IMR-90 (cell line): ENCODE data around the gene NEUROG1. TPM values are rescaled to one million over a fixed set of nuclear protein-coding genes. Genes with fewer than 3 reads are reported as not detected.
A peak's percentile ranks its signal among the peaks of the same experiment; 100 is the strongest.

Source experiments
- ATAC-seq: fragments of 200-7000 bp; cut with Tn5 transposase; 2 replicates; pipeline ENCODE4 v1.9.1; 2020; ENCODE audit warnings: low read depth, mild to moderate bottlenecking, moderate library complexity
- BruUV-seq: library from RNA; stranded (reverse); fragments of 400-500 nt; replicated peaks from 2 replicates; lab custom pipeline; 2021; lab: Mats Ljungman, UMichigan
- CTCF ChIA-PET: fragments of 300-600 bp; formaldehyde crosslinking; extraction: SDS; loops from one replicate; lab custom pipeline; 2021; ENCODE audit warnings: antibody characterized with exemption; lab: Yijun Ruan, JAX
- POLR2A ChIA-PET: fragments of 300-600 bp; sonication (Branson Sonifier 250); formaldehyde crosslinking; loops from one replicate; lab custom pipeline; 2022; ENCODE audit warnings: antibody characterized with exemption; ENCODE audit not compliant: unreplicated experiment; lab: Charles Lee
- DNase-seq: peaks from one replicate; pipeline ENCODE4 v3.0.0; 2013
- H2AFZ ChIP-seq: replicated peaks from 2 replicates; pipeline ENCODE3; 2013; ENCODE audit warnings: low read length, mild to moderate bottlenecking; ENCODE audit not compliant: poor library complexity
- H2AK5ac ChIP-seq: 2 replicates; pipeline ENCODE4 v1.6.1; 2013; ENCODE audit warnings: low read depth, low read length, inconsistent platforms
- H2AK9ac ChIP-seq: replicated peaks from 2 replicates; pipeline ENCODE3; 2013; ENCODE audit warnings: mild to moderate bottlenecking, low read depth, low read length, moderate library complexity; ENCODE audit not compliant: poor library complexity
- H2BK120ac ChIP-seq: 2 replicates; pipeline ENCODE4 v1.6.1; 2013; ENCODE audit warnings: low read depth, low read length, inconsistent platforms
- H2BK15ac ChIP-seq: 3 replicates; pipeline ENCODE4 v1.6.1; 2013; ENCODE audit warnings: low read depth, low read length, inconsistent platforms
- H2BK20ac ChIP-seq: 2 replicates; pipeline ENCODE4 v1.6.1; 2013; ENCODE audit warnings: low read depth, mild to moderate bottlenecking, inconsistent platforms, low read length, moderate library complexity
- H2BK5ac ChIP-seq: 2 replicates; pipeline ENCODE4 v1.6.1; 2013; ENCODE audit warnings: mild to moderate bottlenecking, low read depth, low read length, inconsistent platforms; ENCODE audit not compliant: poor library complexity, severe bottlenecking
- H3K14ac ChIP-seq: replicated peaks from 2 replicates; pipeline ENCODE4 v1.6.1; 2013; ENCODE audit warnings: low read depth, low read length, inconsistent platforms
- H3K18ac ChIP-seq: 2 replicates; pipeline ENCODE4 v1.6.1; 2013; ENCODE audit warnings: low read depth, low read length, control low read depth
- H3K23ac ChIP-seq: 2 replicates; pipeline ENCODE4 v1.6.1; 2013; ENCODE audit warnings: low read depth, low read length, inconsistent platforms
- H3K27ac ChIP-seq: 2 replicates; pipeline ENCODE4 v1.5.1; 2013; ENCODE audit warnings: mild to moderate bottlenecking, control low read depth, low read length; ENCODE audit not compliant: insufficient read depth
- H3K27me3 ChIP-seq: 2 replicates; pipeline ENCODE4 v1.6.1; 2013; ENCODE audit warnings: low read length; ENCODE audit not compliant: control insufficient read depth, insufficient read depth
- H3K36me3 ChIP-seq: 2 replicates; pipeline ENCODE4 v1.6.1; 2013; ENCODE audit warnings: low read length, mixed read lengths; ENCODE audit not compliant: control insufficient read depth, insufficient read depth
- H3K4ac ChIP-seq: 2 replicates; pipeline ENCODE4 v1.6.1; 2013; ENCODE audit warnings: low read depth, low read length, inconsistent platforms
- H3K4me1 ChIP-seq: 2 replicates; pipeline ENCODE4 v1.6.1; 2013; ENCODE audit warnings: low read length, mixed read lengths; ENCODE audit not compliant: control insufficient read depth, insufficient read depth
- H3K4me2 ChIP-seq: 2 replicates; pipeline ENCODE4 v1.6.1; 2013; ENCODE audit warnings: low read depth, mild to moderate bottlenecking, control low read depth, low read length, moderate library complexity
- H3K4me3 ChIP-seq: 2 replicates; pipeline ENCODE4 v1.5.1; 2013; ENCODE audit warnings: low read depth, mild to moderate bottlenecking, control low read depth, low read length, moderate library complexity; ENCODE audit not compliant: insufficient read depth
- H3K56ac ChIP-seq: 2 replicates; pipeline ENCODE4 v1.6.1; 2013; ENCODE audit warnings: low read length, inconsistent platforms; ENCODE audit not compliant: insufficient read depth; ENCODE audit errors: extremely low read depth
- H3K79me1 ChIP-seq, 2 experiments: 2 replicates each; pipeline ENCODE4 v1.6.1; 2013; ENCODE audit warnings: low read length in 2 of 2, inconsistent platforms in 1 of 2, low read depth in 1 of 2
- H3K9ac ChIP-seq: 2 replicates; pipeline ENCODE4 v1.6.1; 2013; ENCODE audit warnings: low read depth, low read length, control low read depth
- H3K9me1 ChIP-seq: 2 replicates; pipeline ENCODE4 v1.6.1; 2013; ENCODE audit warnings: low read length, inconsistent platforms; ENCODE audit not compliant: insufficient read depth
- H3K9me3 ChIP-seq: 2 replicates; pipeline ENCODE4 v1.6.1; 2013; ENCODE audit warnings: low read length; ENCODE audit not compliant: control insufficient read depth, insufficient read depth
- H4K20me1 ChIP-seq: 2 replicates; pipeline ENCODE4 v1.6.1; 2013; ENCODE audit warnings: low read length, inconsistent platforms; ENCODE audit not compliant: insufficient read depth
- H4K5ac ChIP-seq: 2 replicates; pipeline ENCODE4 v1.6.1; 2013; ENCODE audit warnings: mild to moderate bottlenecking, low read depth, low read length, control low read depth
- H4K8ac ChIP-seq, 2 experiments: 2 replicates each; pipeline ENCODE4 v1.6.1; 2013; ENCODE audit warnings: low read depth in 2 of 2, low read length in 2 of 2, control low read depth in 1 of 2, inconsistent platforms in 1 of 2
- H4K91ac ChIP-seq: 2 replicates; pipeline ENCODE4 v1.6.1; 2013; ENCODE audit warnings: low read depth, low read length, inconsistent platforms; ENCODE audit not compliant: insufficient read depth
- BHLHE40 ChIP-seq: fragments of 150-350 bp; IDR thresholded peaks from 2 replicates; pipeline ENCODE4 v1.6.1; 2016; ENCODE audit warnings: mild to moderate bottlenecking, low read depth, low read length
- CEBPB ChIP-seq: IDR thresholded peaks from 2 replicates; pipeline ENCODE4 v1.6.1; 2012; ENCODE audit warnings: low read depth, low read length, improper control_type of control experiment
- CHD1 ChIP-seq: IDR thresholded peaks from 2 replicates; pipeline ENCODE4 v1.6.1; 2012; ENCODE audit warnings: low read depth, low read length, improper control_type of control experiment
- CTCF ChIP-seq: conservative IDR thresholded peaks from 2 replicates; pipeline ENCODE4 v1.5.1; 2012; ENCODE audit warnings: mild to moderate bottlenecking, low read depth, low read length, improper control_type of control experiment
- ELK1 ChIP-seq: fragments of 150-350 bp; IDR thresholded peaks from 2 replicates; pipeline ENCODE4 v1.6.1; 2016; ENCODE audit warnings: low read depth, mild to moderate bottlenecking, low read length, moderate library complexity, borderline replicate concordance
- MAFK ChIP-seq: IDR thresholded peaks from 2 replicates; pipeline ENCODE4 v1.6.1; 2012; ENCODE audit warnings: low read depth, low read length, improper control_type of control experiment
- MAZ ChIP-seq: IDR thresholded peaks from 2 replicates; pipeline ENCODE4 v1.6.1; 2012; ENCODE audit warnings: low read depth, mild to moderate bottlenecking, low read length, improper control_type of control experiment, moderate library complexity, borderline replicate concordance
- MXI1 ChIP-seq: IDR thresholded peaks from 2 replicates; pipeline ENCODE4 v1.6.1; 2012; ENCODE audit warnings: low read depth, mild to moderate bottlenecking, low read length, moderate library complexity, borderline replicate concordance
- NFE2L2 ChIP-seq: fragments of 150-350 bp; IDR thresholded peaks from 2 replicates; pipeline ENCODE4 v1.6.1; 2016; ENCODE audit warnings: low read depth, mild to moderate bottlenecking, low read length
- POLR2A ChIP-seq: IDR thresholded peaks from 2 replicates; pipeline ENCODE4 v1.6.1; 2012; ENCODE audit warnings: mild to moderate bottlenecking, low read depth, low read length
- RCOR1 ChIP-seq: IDR thresholded peaks from 2 replicates; pipeline ENCODE4 v1.6.1; 2012; ENCODE audit warnings: mild to moderate bottlenecking, low read length, improper control_type of control experiment; ENCODE audit not compliant: insufficient replicate concordance
- RFX5 ChIP-seq: IDR thresholded peaks from 2 replicates; pipeline ENCODE4 v1.8.0; 2012; ENCODE audit warnings: low read depth, mild to moderate bottlenecking, low read length, moderate library complexity
- SMC3 ChIP-seq: fragments of 150-350 bp; IDR thresholded peaks from 2 replicates; pipeline ENCODE4 v1.6.1; 2016; ENCODE audit warnings: low read depth, mild to moderate bottlenecking, antibody characterized with exemption, low read length, moderate library complexity
- USF2 ChIP-seq: fragments of 150-350 bp; IDR thresholded peaks from 2 replicates; pipeline ENCODE4 v1.6.1; 2017; ENCODE audit warnings: mild to moderate bottlenecking, antibody characterized with exemption, low read length, low read depth
- WGBS, 2 experiments: methylation state at CpG; one replicate each; pipeline versions ENCODE4 v1.1.5 to v1.1.7; 2013; ENCODE audit warnings: missing lambda C conversion rate in 2 of 2; ENCODE audit not compliant: insufficient read length in 1 of 2; ENCODE audit errors: extremely low coverage in 2 of 2; 5-methylcytosine and 5-hydroxymethylcytosine counted together
- dilution Hi-C: fragments of 300-500 bp; cut with HindIII; formaldehyde crosslinking; loops from one replicate; pipeline ENCODE4 v1.14.3; 2018; ENCODE audit warnings: low sequenced_read_pairs; ENCODE audit not compliant: unreplicated experiment
- in situ Hi-C: fragments of 300-500 bp; cut with MboI; formaldehyde crosslinking; loops from 3 replicates; pipeline ENCODE4 v1.14.3; 2019; ENCODE audit warnings: low sequenced_read_pairs, inconsistent platforms, mixed read lengths
- intact Hi-C: fragments of 100-400 bp; cut with micrococcal nuclease; formaldehyde crosslinking; loops from 2 replicates; pipeline ENCODE4 v1.10.0; 2022
- polyA plus RNA-seq, 3 experiments: library from polyadenylated mRNA; depleted of rRNA; stranded (reverse); fragments of >200 nt; gene quantifications; 2 replicates each; pipeline ENCODE4 v1.2.3, GENCODE V29; 2012; ENCODE audit warnings: low replicate concordance in 1 of 3
- total RNA-seq: library from RNA; depleted of rRNA; stranded (reverse); fragments of >200 nt; gene quantifications from 2 replicates; pipeline ENCODE4 v1.2.3, GENCODE V29; 2012

The NEUROG1 gene
- total and polyA plus RNA-seq, 2 of the 4 experiments (the other 2 are of a cell fraction) = not detected

- H3K9me1 ChIP-seq = no peaks in the 10 kb centered on the region
- H3K27me3 ChIP-seq = peaks cover 63% of the 10 kb centered on the region
- H2AK5ac ChIP-seq = no peak overlapping the region
- no peak overlapping the region for H2BK5ac ChIP-seq
- dilution Hi-C loops (no loop called here), in situ Hi-C loops (no loop called here), intact Hi-C loops (no loop called here)
- no peak overlapping the region for H4K91ac ChIP-seq
- 7% methylated on average over 5 of the region's 21 CpGs; no CpG with 5 or more reads in 1 of the 2 experiments for WGBS, 2 experiments
- ATAC-seq (no peak), DNase-seq (no peak)
- H3K14ac ChIP-seq = no peak overlapping the region
- peak overlapping the region; percentile 64 for H2AFZ ChIP-seq
- no peak overlapping the region for H3K23ac ChIP-seq
- H4K8ac ChIP-seq = no peak overlapping the region
- no peak overlapping the region for H2BK20ac ChIP-seq
- H4K5ac ChIP-seq = no peak overlapping the region
- H3K4ac ChIP-seq = no peak overlapping the region
- no peaks in the 10 kb centered on the region for H3K79me1 ChIP-seq
- no peak overlapping the region for H2BK15ac ChIP-seq
- no peak overlapping the region for H3K27ac ChIP-seq
- ChIA-PET POLR2A (no interaction called here), CTCF (no interaction called here)
- no peak overlapping the region for H3K9ac ChIP-seq
- no peak overlapping the region for H3K56ac ChIP-seq
- no peak overlapping the region for H2BK120ac ChIP-seq
- H3K4me3 ChIP-seq = no peak overlapping the region
- no peaks in the 10 kb centered on the region; the same call in 1 of the 2 replicates for H3K9me3 ChIP-seq
- no peak overlapping the region for H3K18ac ChIP-seq
- no peak overlapping the region; the same call in 1 of the 2 replicates for H3K4me2 ChIP-seq
- H2AK9ac ChIP-seq = no peak overlapping the region
- H3K36me3 ChIP-seq = no peaks in the 10 kb centered on the region
- no peak for TF ChIP-seq MXI1
- no peak for TF ChIP-seq USF2
- TF ChIP-seq NFE2L2 = no peak
- TF ChIP-seq CHD1 = no peak
- no peak for TF ChIP-seq BHLHE40
- no peak for TF ChIP-seq CEBPB
- no peak for TF ChIP-seq ELK1
- no peak for TF ChIP-seq MAZ
- no peak for TF ChIP-seq SMC3
- TF ChIP-seq RCOR1 = no peak
- no peak for TF ChIP-seq CTCF
- no peak for TF ChIP-seq MAFK
- no peak for TF ChIP-seq RFX5
- no peak for TF ChIP-seq POLR2A
- 0 out of 2 replicates have a peak, but pooled peaks cover 1% of the 10 kb centered on the region for H3K4me1 ChIP-seq
- H4K20me1 ChIP-seq = no peaks in the 10 kb centered on the region
- no TSS peak for BruUV-seq
Measured at GRCh38 chr5:135578305-135578684, 42.5 kb upstream of the NEUROG1 start.
